GM13977 (cell line): ENCODE measurements around the gene SNAI3.
A peak's percentile ranks its signal among the peaks of the same experiment; 100 is the strongest.

Experiments used
- DNase-seq: peaks from one replicate; pipeline ENCODE4 v3.0.0; 2012; ENCODE audit warnings: low spot score
- CTCF ChIP-seq: IDR thresholded peaks from 2 replicates; pipeline ENCODE4 v1.5.1; 2012; ENCODE audit warnings: mild to moderate bottlenecking, control low read depth; ENCODE audit not compliant: insufficient read depth; ENCODE audit errors: extremely low read depth, missing control alignments
- in situ Hi-C: fragments of 300-500 bp; cut with MboI; formaldehyde crosslinking; loops from one replicate; pipeline ENCODE4 v1.12.0; 2022; ENCODE audit warnings: low sequenced_read_pairs, low pct_unique_long_range_greater_than_20kb, mixed read lengths, inconsistent platforms; ENCODE audit not compliant: unreplicated experiment

Gene SNAI3

GRCh38 chr16:88638323-88639230 lies 47.7 kb downstream of the SNAI3 start, which contains the start of gene IL17C:
Gene IL17C, plus strand, starts transcription at chr16:88638572. Its CDS starts 70 bp downstream, at chr16:88638642.
- in situ Hi-C loops = no loop called here
- no peak for DNase-seq
- TF ChIP-seq CTCF = no peak

GRCh38 chr16:88636488-88637265 lies 49.6 kb downstream of the SNAI3 start:
- TF ChIP-seq CTCF = no peak
- in situ Hi-C loops = no loop called here
- no peak for DNase-seq

GRCh38 chr16:88635671-88636319 lies 50.5 kb downstream of the SNAI3 start:
- TF ChIP-seq CTCF = no peak
- in situ Hi-C loops = no loop called here
- no peak for DNase-seq

- in situ Hi-C loops = no loop called here
- DNase-seq = no peak
- TF ChIP-seq CTCF = peak; percentile 3
Measured at GRCh38 chr16:88634994-88635670, 51.2 kb downstream of the SNAI3 start.

GRCh38 chr16:88634141-88634993 lies 51.9 kb downstream of the SNAI3 start:
- in situ Hi-C loops = no loop called here
- DNase-seq = peak; percentile 87
- no peak for TF ChIP-seq CTCF
